Fibroblast of lung (primary cell): ENCODE data around the gene SPSB2. TPM values are rescaled to one million over a fixed set of nuclear protein-coding genes. Genes with fewer than 3 reads are reported as not detected.

Source experiments
- DNase-seq, 2 donors: peaks; one replicate each; pipeline versions ENCODE4 v3.0.0 to v3.0.0-alpha.2; 2010; ENCODE audit warnings: low read depth in 2 of 2
- H2AFZ ChIP-seq: 2 replicates; pipeline ENCODE4 v1.5.1; 2012; ENCODE audit warnings: low read length, control low read depth, inconsistent platforms
- H3K27ac ChIP-seq: 2 replicates; pipeline ENCODE4 v1.5.1; 2011; ENCODE audit warnings: low read length, control low read depth; ENCODE audit not compliant: insufficient read depth
- H3K27me3 ChIP-seq: 2 replicates; pipeline ENCODE4 v1.5.1; 2011; ENCODE audit warnings: mild to moderate bottlenecking, low read length; ENCODE audit not compliant: control insufficient read depth, insufficient read depth
- H3K36me3 ChIP-seq: 2 replicates; pipeline ENCODE4 v1.5.1; 2011; ENCODE audit warnings: low read length; ENCODE audit not compliant: control insufficient read depth, insufficient read depth
- H3K4me1 ChIP-seq: 2 replicates; pipeline ENCODE4 v1.5.1; 2011; ENCODE audit warnings: low read length; ENCODE audit not compliant: control insufficient read depth, insufficient read depth; ENCODE audit errors: extremely low read depth
- H3K4me2 ChIP-seq: 2 replicates; pipeline ENCODE4 v1.5.1; 2011; ENCODE audit warnings: low read length, control low read depth; ENCODE audit not compliant: insufficient read depth; ENCODE audit errors: extremely low read depth
- H3K4me3 ChIP-seq, 4 experiments: fragments of 200-600 bp in 1 of 4; sonication (generic) in 1 of 4; replicated peaks in 1 of 4; 2 replicates each; pipeline ENCODE4 v1.5.1; 2011 to 2016; ENCODE audit warnings: low read length in 4 of 4, low read depth in 3 of 4, mild to moderate bottlenecking in 3 of 4, control low read depth in 2 of 4, inconsistent platforms in 1 of 4, mixed read lengths in 1 of 4; ENCODE audit not compliant: insufficient read depth in 1 of 4; ENCODE audit errors: control extremely low read depth in 1 of 4
- H3K79me2 ChIP-seq: 2 replicates; pipeline ENCODE4 v1.5.1; 2012; ENCODE audit warnings: mild to moderate bottlenecking, low read length, inconsistent platforms; ENCODE audit not compliant: control insufficient read depth, insufficient read depth
- H3K9ac ChIP-seq: 2 replicates; pipeline ENCODE4 v1.5.1; 2011; ENCODE audit warnings: mild to moderate bottlenecking, low read length, control low read depth; ENCODE audit not compliant: insufficient read depth
- H3K9me3 ChIP-seq: 2 replicates; pipeline ENCODE4 v1.5.1; 2012; ENCODE audit warnings: low read depth, low read length; ENCODE audit not compliant: control insufficient read depth, insufficient read depth
- H4K20me1 ChIP-seq: 2 replicates; pipeline ENCODE4 v1.5.1; 2011; ENCODE audit warnings: low read length; ENCODE audit not compliant: control insufficient read depth, insufficient read depth; ENCODE audit errors: extremely low read depth
- EZH2 ChIP-seq: IDR thresholded peaks from 2 replicates; pipeline ENCODE4 v1.5.1; 2012; ENCODE audit warnings: low read length, control low read depth, mild to moderate bottlenecking; ENCODE audit errors: missing control alignments
- polyA plus RNA-seq, 2 donors: library from polyadenylated mRNA; depleted of rRNA in 1 of 2; stranded (reverse) in 1 of 2; unstranded in 1 of 2; fragments of >200 nt; gene quantifications; 2 replicates each; pipeline ENCODE4 v1.2.1, GENCODE V29; 2011 to 2012; ENCODE audit warnings: missing spikeins in 1 of 2
- total RNA-seq: library from RNA; depleted of rRNA; stranded (reverse); fragments of >200 nt; gene quantifications from 2 replicates; pipeline ENCODE4 v1.2.1, GENCODE V29; 2014
- TF ChIP-seq, protein P1 (sequence below), 2 donors: IDR thresholded peaks in 1 of 2; conservative IDR thresholded peaks in 1 of 2; 1 replicate in 1 of 2; 2 replicates in 1 of 2; pipeline ENCODE4 v1.5.1; 2011 to 2012; ENCODE audit warnings: low read length in 2 of 2, control low read depth in 1 of 2, inconsistent platforms in 1 of 2, low read depth in 1 of 2, mild to moderate bottlenecking in 1 of 2

The SPSB2 gene
- total and polyA plus RNA-seq, 2 donors (not counting 1 experiment from before 2014, with no cell fraction given): 1.8 to 12.7 TPM

- no peak overlapping the region for H3K27ac ChIP-seq
- no peaks in the 10 kb centered on the region for H3K27me3 ChIP-seq
- H3K9ac ChIP-seq: no peak overlapping the region
- no peak for TF ChIP-seq EZH2
- TF ChIP-seq, protein P1, sequence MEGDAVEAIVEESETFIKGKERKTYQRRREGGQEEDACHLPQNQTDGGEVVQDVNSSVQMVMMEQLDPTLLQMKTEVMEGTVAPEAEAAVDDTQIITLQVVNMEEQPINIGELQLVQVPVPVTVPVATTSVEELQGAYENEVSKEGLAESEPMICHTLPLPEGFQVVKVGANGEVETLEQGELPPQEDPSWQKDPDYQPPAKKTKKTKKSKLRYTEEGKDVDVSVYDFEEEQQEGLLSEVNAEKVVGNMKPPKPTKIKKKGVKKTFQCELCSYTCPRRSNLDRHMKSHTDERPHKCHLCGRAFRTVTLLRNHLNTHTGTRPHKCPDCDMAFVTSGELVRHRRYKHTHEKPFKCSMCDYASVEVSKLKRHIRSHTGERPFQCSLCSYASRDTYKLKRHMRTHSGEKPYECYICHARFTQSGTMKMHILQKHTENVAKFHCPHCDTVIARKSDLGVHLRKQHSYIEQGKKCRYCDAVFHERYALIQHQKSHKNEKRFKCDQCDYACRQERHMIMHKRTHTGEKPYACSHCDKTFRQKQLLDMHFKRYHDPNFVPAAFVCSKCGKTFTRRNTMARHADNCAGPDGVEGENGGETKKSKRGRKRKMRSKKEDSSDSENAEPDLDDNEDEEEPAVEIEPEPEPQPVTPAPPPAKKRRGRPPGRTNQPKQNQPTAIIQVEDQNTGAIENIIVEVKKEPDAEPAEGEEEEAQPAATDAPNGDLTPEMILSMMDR (conservative IDR thresholded peaks at IDR 0.05 in 1 of 2, IDR thresholded peaks at IDR 0.05 in 1 of 2; ENCODE audit: low read depth in 1 of 2, low read length in 2 of 2): no peak
- H3K36me3 ChIP-seq: peaks cover 12% of the 10 kb centered on the region
- H3K4me2 ChIP-seq: no peak overlapping the region
- H3K4me3 ChIP-seq: no peak overlapping the region
- DNase-seq: no peak
- H3K9me3 ChIP-seq: no peaks in the 10 kb centered on the region
- no peak overlapping the region for H2AFZ ChIP-seq
- H4K20me1 ChIP-seq: no peaks in the 10 kb centered on the region
- H3K4me1 ChIP-seq: peaks cover 2% of the 10 kb centered on the region
- peaks cover 3% of the 10 kb centered on the region for H3K79me2 ChIP-seq
These were observed 43.5 kb upstream of the SPSB2 start for GRCh38 chr12:6916426-6917200.

- no peak for DNase-seq
- Histone ChIP-seq H3K4me1 (peaks cover 2% of the 10 kb centered on the region), H2AFZ (no peak overlapping the region), H3K27me3 (no peaks in the 10 kb centered on the region), H3K4me3 (peak overlapping the region in 1 of 4 experiments; percentile 75), H3K79me2 (peaks cover 3% of the 10 kb centered on the region), H3K9ac (no peak overlapping the region), H4K20me1 (no peaks in the 10 kb centered on the region), H3K36me3 (peaks cover 9% of the 10 kb centered on the region), H3K27ac (no peak overlapping the region), H3K4me2 (peak overlapping the region; percentile 44), H3K9me3 (no peaks in the 10 kb centered on the region)
- TF ChIP-seq EZH2: no peak
- TF ChIP-seq, protein P1 (conservative IDR thresholded peaks at IDR 0.05 in 1 of 2, IDR thresholded peaks at IDR 0.05 in 1 of 2; ENCODE audit: low read depth in 1 of 2, low read length in 2 of 2): no peak
These were observed 42.7 kb upstream of the SPSB2 start for GRCh38 chr12:6915789-6916285.

DNA sequence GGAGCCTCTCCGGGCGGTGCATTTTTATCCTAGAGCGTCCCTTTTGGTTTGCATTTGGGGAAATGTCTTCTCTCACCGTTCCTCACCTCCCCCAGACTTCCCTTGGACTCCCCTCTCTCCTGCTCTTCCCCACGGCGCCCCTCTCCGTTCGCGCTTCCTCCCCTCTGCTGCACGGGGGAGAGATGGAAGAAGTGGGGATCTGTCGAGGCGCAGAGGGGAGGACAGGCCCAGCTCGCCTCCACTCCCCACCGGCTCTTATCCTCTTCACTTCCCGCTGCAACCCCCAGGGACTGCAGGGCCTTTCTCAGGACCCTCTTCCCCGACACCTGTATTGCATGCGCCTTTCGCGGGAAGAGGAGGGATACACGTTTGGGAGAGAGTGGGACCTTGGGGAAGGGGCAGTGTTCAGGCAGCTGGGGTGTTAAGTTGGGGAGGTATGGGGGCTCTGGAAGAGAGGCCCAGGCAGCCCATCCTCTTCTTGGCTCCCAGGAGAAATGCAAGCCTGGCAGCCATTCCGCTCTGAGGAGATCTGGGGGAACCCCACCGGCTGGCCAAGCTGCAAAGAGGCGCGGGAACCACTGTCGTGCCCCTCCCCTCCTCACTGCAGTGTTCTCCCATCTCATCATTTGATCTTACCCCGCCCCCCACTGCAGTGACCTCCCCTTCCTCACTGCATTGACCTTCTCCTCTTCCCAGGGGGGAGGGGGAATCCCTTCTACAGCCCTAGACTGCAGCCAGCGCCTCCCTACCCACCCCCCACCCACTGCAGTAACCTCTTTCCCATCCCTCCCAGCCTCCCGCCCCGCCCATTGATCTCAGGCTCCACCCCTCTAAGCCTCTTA lies 42.1 kb upstream of the SPSB2 start:
- H3K27ac ChIP-seq: no peak overlapping the region
- H4K20me1 ChIP-seq: no peaks in the 10 kb centered on the region
- peak overlapping the region; percentile 84 for H3K4me2 ChIP-seq
- TF ChIP-seq, protein P1 (conservative IDR thresholded peaks at IDR 0.05 in 1 of 2, IDR thresholded peaks at IDR 0.05 in 1 of 2; ENCODE audit: low read depth in 1 of 2, low read length in 2 of 2): no peak
- no peak for TF ChIP-seq EZH2
- H3K9ac ChIP-seq: peak overlapping the region; percentile 56
- H3K9me3 ChIP-seq: no peaks in the 10 kb centered on the region
- peak overlapping the region; percentile 63 to 75 (median 70) for H3K4me3 ChIP-seq
- H3K27me3 ChIP-seq: no peaks in the 10 kb centered on the region
- H3K4me1 ChIP-seq: peaks cover 2% of the 10 kb centered on the region
- H3K36me3 ChIP-seq: peaks cover 9% of the 10 kb centered on the region
- no peak overlapping the region for H2AFZ ChIP-seq
- peaks cover 3% of the 10 kb centered on the region for H3K79me2 ChIP-seq
- no peak for DNase-seq
